ENCODE results near the gene CCDC74A. TPM values are rescaled to one million over a fixed set of nuclear protein-coding genes. Genes with fewer than 3 reads are reported as not detected.
"Not testable (repeated sequence)": the region's sequence is repeated elsewhere in the genome, so short reads cannot be mapped to it uniquely, and the experiment has no call there.

Gene CCDC74A
- polyA plus RNA-seq, 1 experiment: 14.1 TPM

DNA sequence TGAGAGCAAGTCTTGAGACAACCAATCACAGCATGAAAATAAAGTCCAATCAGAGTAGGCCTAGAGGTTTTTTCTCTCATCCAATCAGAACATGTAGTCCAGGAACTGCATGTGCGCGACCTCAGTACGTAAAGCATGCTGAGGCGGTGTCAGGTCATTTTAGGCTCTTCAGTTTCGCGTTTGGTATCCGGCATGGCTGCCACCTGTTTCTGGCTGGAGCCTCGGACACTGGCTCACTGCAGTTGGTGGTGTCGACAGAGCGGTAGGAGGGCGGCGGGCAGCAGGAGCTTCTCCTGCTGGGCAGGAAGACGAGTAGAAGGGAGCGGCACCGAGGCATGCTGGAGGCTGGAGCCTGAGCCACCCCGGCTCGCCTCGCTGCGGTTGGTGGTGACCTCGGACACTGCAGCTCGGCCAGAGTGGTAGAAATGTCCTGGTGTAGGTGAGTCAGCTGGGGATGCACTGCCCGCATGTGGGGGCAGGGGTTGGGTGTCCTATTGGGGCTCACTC lies 15.8 kb downstream of the CCDC74A start:
- no peak for DNase-seq (ENCODE audit: low read depth)
- H3K27me3 ChIP-seq (ENCODE audit: control insufficient read depth, insufficient read depth, low read length): no peaks in the 10 kb centered on the region; the same call in 1 of the 2 replicates
- ChIA-PET POLR2A (no interaction called here), CTCF (no interaction called here)
- no peak overlapping the region for H3K4me3 ChIP-seq (ENCODE audit: low read depth, low read length)
- H3K36me3 ChIP-seq (ENCODE audit: control insufficient read depth, insufficient read depth, low read length): no peaks in the 10 kb centered on the region
- TF ChIP-seq, protein P1, sequence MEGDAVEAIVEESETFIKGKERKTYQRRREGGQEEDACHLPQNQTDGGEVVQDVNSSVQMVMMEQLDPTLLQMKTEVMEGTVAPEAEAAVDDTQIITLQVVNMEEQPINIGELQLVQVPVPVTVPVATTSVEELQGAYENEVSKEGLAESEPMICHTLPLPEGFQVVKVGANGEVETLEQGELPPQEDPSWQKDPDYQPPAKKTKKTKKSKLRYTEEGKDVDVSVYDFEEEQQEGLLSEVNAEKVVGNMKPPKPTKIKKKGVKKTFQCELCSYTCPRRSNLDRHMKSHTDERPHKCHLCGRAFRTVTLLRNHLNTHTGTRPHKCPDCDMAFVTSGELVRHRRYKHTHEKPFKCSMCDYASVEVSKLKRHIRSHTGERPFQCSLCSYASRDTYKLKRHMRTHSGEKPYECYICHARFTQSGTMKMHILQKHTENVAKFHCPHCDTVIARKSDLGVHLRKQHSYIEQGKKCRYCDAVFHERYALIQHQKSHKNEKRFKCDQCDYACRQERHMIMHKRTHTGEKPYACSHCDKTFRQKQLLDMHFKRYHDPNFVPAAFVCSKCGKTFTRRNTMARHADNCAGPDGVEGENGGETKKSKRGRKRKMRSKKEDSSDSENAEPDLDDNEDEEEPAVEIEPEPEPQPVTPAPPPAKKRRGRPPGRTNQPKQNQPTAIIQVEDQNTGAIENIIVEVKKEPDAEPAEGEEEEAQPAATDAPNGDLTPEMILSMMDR (IDR thresholded peaks at IDR 0.05; ENCODE audit: insufficient read depth, low read depth, low read length): no peak

DNA sequence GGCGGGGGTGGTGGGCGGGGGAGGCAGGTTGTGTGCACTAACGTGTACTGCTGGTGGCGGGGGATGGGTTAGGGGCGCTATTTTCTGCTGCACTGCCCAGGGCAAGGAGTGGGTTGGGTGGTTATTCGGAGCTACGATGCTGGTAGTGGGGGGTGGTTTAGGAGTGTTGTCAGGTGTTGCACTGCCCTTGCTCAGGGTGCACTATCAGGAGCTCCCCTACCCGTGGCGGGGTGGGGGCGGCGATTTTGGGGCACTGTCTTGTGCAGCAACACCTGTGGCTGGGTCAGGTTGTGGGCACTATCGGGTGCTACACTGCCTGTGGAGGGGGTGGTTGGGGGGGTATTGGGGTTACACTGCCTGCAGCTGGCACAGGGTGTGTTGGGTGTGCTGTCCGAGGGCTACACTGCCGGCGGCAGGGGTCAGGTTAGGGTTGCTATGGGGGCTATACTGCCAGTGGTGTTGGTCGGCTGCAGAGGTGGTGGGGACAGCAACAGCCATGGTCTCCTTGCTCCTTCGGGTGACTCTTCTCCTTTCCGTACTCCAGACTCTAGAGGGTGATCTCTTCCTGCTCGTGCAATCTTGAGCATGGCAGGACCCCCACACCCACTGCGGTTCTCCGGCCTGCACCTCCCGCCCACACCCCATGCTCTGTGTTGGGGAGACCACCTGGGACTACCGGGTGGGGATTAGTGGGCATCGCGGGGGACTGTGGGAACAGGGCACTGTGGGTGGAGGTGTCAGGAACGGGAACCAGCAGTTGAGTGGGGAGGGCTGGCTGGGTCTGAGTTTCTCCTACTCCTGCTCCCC lies 16.5 kb downstream of the CCDC74A start:
- H3K27me3 ChIP-seq (ENCODE audit: control insufficient read depth, insufficient read depth, low read length); H3K36me3 ChIP-seq (ENCODE audit: control insufficient read depth, insufficient read depth, low read length); CTCF ChIA-PET: not testable (repeated sequence)

DNA sequence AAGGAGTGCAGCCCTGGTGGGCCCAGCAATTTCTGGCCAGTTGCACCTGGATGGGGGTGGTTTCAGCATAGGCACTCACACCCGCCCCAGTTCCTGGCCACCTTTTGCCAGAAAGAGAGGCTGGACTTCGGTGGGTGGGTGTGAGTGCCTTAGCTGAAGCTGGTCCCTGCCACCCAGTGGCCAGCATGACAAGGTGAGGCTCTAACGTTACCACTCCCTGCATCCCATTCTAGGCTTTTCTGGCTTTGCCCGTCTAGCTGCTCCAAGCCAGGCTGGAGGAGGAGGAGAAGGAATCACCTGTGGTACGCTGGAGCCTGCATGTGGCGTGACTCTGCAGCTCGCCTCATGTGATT lies 17.1 kb downstream of the CCDC74A start:
- H3K4me3 ChIP-seq (ENCODE audit: low read depth, low read length); H3K36me3 ChIP-seq (ENCODE audit: control insufficient read depth, insufficient read depth, low read length); POLR2A ChIA-PET; CTCF ChIA-PET; H3K27me3 ChIP-seq (ENCODE audit: control insufficient read depth, insufficient read depth, low read length); DNase-seq (ENCODE audit: low read depth): not testable (repeated sequence)

More for the DNA sequence above, 16.5 kb downstream of the CCDC74A start:
- H3K4me3 ChIP-seq (ENCODE audit: low read depth, low read length); DNase-seq (ENCODE audit: low read depth); POLR2A ChIA-PET: not testable (repeated sequence)

DNA sequence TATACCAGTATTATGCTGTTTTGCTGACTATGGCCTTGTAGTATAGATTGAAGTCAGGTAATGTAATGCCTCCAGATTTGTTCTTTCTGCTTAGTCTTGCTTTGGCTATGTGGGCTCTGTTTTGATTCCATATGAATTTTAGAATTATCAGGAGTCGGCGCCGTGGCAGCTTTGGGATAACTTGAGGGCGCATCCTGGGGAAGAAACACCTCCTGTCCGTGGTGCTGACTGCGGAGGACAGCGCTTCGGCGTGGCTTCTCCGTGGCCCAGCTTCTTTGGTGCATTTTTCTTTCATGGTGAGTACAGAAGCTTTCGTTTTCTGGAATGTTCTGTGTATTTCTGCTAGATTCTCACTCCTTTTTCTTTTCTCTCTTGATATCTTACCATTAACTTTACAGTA lies 25.2 kb downstream of the CCDC74A start:
- no peaks in the 10 kb centered on the region; the same call in 1 of the 2 replicates for H3K27me3 ChIP-seq (ENCODE audit: control insufficient read depth, insufficient read depth, low read length)
- TF ChIP-seq, protein P1 (IDR thresholded peaks at IDR 0.05; ENCODE audit: insufficient read depth, low read depth, low read length): no peak
- POLR2A ChIA-PET: no interaction called here
- DNase-seq (ENCODE audit: low read depth): no peak
- CTCF ChIA-PET: no interaction called here
- no peak overlapping the region for H3K4me3 ChIP-seq (ENCODE audit: low read depth, low read length)
- H3K36me3 ChIP-seq (ENCODE audit: control insufficient read depth, insufficient read depth, low read length): no peaks in the 10 kb centered on the region

DNA sequence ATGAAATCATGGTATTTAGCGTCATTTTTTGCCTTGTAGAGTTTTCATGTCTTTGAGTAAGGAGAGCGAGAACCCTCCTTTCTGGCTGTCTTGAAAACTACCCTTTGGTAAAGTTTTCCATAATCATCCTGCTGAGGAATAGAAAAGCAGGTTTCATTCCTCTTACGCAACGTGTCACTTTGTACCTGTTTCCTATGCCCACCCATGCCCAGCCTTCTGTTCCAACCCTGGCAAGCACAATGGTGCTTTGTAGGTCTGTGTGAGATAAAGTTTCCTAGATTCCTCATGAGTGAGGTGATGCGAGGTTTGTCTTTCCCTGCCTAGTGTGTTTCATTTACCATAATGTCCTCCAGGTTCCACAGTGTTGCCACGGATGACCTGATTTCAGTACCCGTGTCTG lies 29.3 kb downstream of the CCDC74A start:
- TF ChIP-seq, protein P1 (IDR thresholded peaks at IDR 0.05; ENCODE audit: insufficient read depth, low read depth, low read length): no peak
- no peak overlapping the region for H3K4me3 ChIP-seq (ENCODE audit: low read depth, low read length)
- CTCF ChIA-PET: no interaction called here
- DNase-seq (ENCODE audit: low read depth): no peak
- H3K36me3 ChIP-seq (ENCODE audit: control insufficient read depth, insufficient read depth, low read length): no peaks in the 10 kb centered on the region
- POLR2A ChIA-PET: no interaction called here
- H3K27me3 ChIP-seq (ENCODE audit: control insufficient read depth, insufficient read depth, low read length): no peaks in the 10 kb centered on the region; the same call in none of the 2 replicates

DNA sequence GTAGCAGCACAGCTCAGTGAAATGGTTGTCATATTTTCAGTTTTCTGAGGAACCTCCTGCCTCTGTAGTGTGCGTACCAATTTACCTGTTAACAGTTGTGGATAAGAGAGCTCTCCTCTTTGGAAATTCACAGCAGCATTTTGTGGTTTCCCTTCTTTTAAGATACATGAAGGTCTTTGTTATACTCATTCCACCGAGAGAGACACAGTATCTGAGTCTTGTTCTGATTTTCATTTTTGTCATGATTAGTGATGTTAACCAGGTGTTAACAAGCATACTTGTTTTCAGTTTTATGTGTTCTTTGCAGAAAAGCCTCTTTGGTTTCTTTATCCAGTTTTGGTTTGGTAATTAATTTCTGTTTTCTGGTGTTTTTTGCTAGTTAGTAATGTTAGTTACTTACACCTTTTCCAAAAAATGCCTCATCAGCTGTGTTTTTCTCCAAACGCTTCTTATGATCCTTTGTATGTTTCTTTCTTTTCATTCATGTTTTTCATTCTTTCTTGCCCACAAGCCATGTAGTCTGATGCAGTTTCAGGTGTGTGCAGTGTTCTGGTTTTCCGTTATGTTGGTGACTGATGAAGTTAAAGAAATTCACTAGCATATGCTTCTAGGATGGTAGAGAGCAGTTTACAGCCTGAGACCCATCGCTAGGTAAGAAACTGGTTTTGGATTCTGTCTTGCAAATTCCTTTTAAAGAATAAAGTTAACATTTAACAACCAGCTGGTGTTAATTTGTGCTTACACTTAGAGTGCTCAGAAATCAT lies 30.1 kb downstream of the CCDC74A start:
- no peaks in the 10 kb centered on the region; the same call in none of the 2 replicates for H3K27me3 ChIP-seq (ENCODE audit: control insufficient read depth, insufficient read depth, low read length)
- POLR2A ChIA-PET: no interaction called here
- TF ChIP-seq, protein P1 (IDR thresholded peaks at IDR 0.05; ENCODE audit: insufficient read depth, low read depth, low read length): no peak
- CTCF ChIA-PET: no interaction called here
- no peak for DNase-seq (ENCODE audit: low read depth)
- H3K4me3 ChIP-seq (ENCODE audit: low read depth, low read length): no peak overlapping the region
- no peaks in the 10 kb centered on the region for H3K36me3 ChIP-seq (ENCODE audit: control insufficient read depth, insufficient read depth, low read length)
